ENCODE results near the gene IGSF5.
"Not testable (repeated sequence)": the region's sequence is repeated elsewhere in the genome, so short reads cannot be mapped to it uniquely, and the experiment has no call there.

IGSF5 gene

GRCh38 chr21:39739531-39739930 lies 5.5 kb upstream of the IGSF5 start:
- not testable (repeated sequence) for DNase-seq

GRCh38 chr21:39742561-39742960 lies 2.4 kb upstream of the IGSF5 start:
- not testable (repeated sequence) for DNase-seq

GRCh38 chr21:39745332-39745731 lies 349 bp downstream of the IGSF5 start:
- DNase-seq, result not testable (repeated sequence)

- no peak for DNase-seq
Measured at GRCh38 chr21:39750670-39751069, 5.7 kb downstream of the IGSF5 start.

- no peak for DNase-seq
Measured at GRCh38 chr21:39754811-39755210, 9.8 kb downstream of the IGSF5 start.

- DNase-seq, result no peak
Measured at GRCh38 chr21:39756285-39756684, 11.3 kb downstream of the IGSF5 start.

- no peak for DNase-seq
Measured at GRCh38 chr21:39763272-39763970, 18.4 kb downstream of the IGSF5 start.

- DNase-seq, result no peak
Measured at GRCh38 chr21:39774227-39774626, 29.2 kb downstream of the IGSF5 start.

GRCh38 chr21:39775816-39776215 lies 30.8 kb downstream of the IGSF5 start:
- no peak for DNase-seq

- DNase-seq, result no peak
Measured at GRCh38 chr21:39776589-39776988, 31.6 kb downstream of the IGSF5 start.

- DNase-seq, result no peak
Measured at GRCh38 chr21:39781331-39781730, 36.3 kb downstream of the IGSF5 start.

GRCh38 chr21:39788383-39788782 lies 43.4 kb downstream of the IGSF5 start:
- DNase-seq, result no peak

GRCh38 chr21:39796466-39796865 lies 51.5 kb downstream of the IGSF5 start:
- no peak for DNase-seq

GRCh38 chr21:39799178-39799577 lies 54.2 kb downstream of the IGSF5 start:
- no peak for DNase-seq

GRCh38 chr21:39800311-39800710 lies 55.3 kb downstream of the IGSF5 start:
- no peak for DNase-seq

- DNase-seq, result no peak
Measured at GRCh38 chr21:39802217-39802616, 57.2 kb downstream of the IGSF5 start.

- DNase-seq, result no peak
Measured at GRCh38 chr21:39803393-39803792, 58.4 kb downstream of the IGSF5 start.

GRCh38 chr21:39804240-39804639 lies 59.3 kb downstream of the IGSF5 start:
- no peak for DNase-seq

GRCh38 chr21:39805983-39806382 lies 61.0 kb downstream of the IGSF5 start:
- no peak for DNase-seq

- no peak for DNase-seq
Measured at GRCh38 chr21:39807738-39808137, 62.8 kb downstream of the IGSF5 start.

- no peak for DNase-seq
Measured at GRCh38 chr21:39809936-39810335, 65.0 kb downstream of the IGSF5 start.

- DNase-seq, result no peak
Measured at GRCh38 chr21:39812983-39813382, 68.0 kb downstream of the IGSF5 start.

GRCh38 chr21:39818557-39818956 lies 73.6 kb downstream of the IGSF5 start:
- no peak for DNase-seq

GRCh38 chr21:39822042-39822441 lies 77.1 kb downstream of the IGSF5 start:
- no peak for DNase-seq

GRCh38 chr21:39825250-39825649 lies 80.3 kb downstream of the IGSF5 start:
- no peak for DNase-seq
